T-helper 17 cell (primary cell): ENCODE data around the gene PDPK1. TPM values are rescaled to one million over a fixed set of nuclear protein-coding genes. Genes with fewer than 3 reads are reported as not detected.
A peak's percentile ranks its signal among the peaks of the same experiment; 100 is the strongest.

Source experiments
- ATAC-seq: fragments of 150-1000 bp; cut with Tn5 transposase; 2 replicates; pipeline ENCODE4 v1.10.0; 2021; ENCODE audit warnings: mild to moderate bottlenecking, moderate library complexity
- DNase-seq, 3 donors: peaks; one replicate each; pipeline versions ENCODE4 v3.0.0 to v3.0.0-alpha.2; 2020 to 2021
- H3K9me3 ChIP-seq: one replicate; pipeline ENCODE4 v1.7.0; 2013; ENCODE audit warnings: low read length, mild to moderate bottlenecking; ENCODE audit not compliant: control insufficient read depth, poor library complexity, severe bottlenecking
- H3K27ac Mint-ChIP-seq: one replicate; pipeline ENCODE4 v1.8.0; 2022; ENCODE audit warnings: mild to moderate bottlenecking, moderate library complexity, mixed read lengths
- H3K27me3 Mint-ChIP-seq: one replicate; pipeline ENCODE4 v1.8.0; 2022; ENCODE audit warnings: mixed read lengths
- H3K36me3 Mint-ChIP-seq: one replicate; pipeline ENCODE4 v1.8.0; 2022; ENCODE audit warnings: low read depth, mixed read lengths
- H3K4me1 Mint-ChIP-seq: one replicate; pipeline ENCODE4 v1.8.0; 2022; ENCODE audit warnings: mild to moderate bottlenecking, mixed read lengths
- H3K4me3 Mint-ChIP-seq: one replicate; pipeline ENCODE4 v1.8.0; 2022; ENCODE audit warnings: mild to moderate bottlenecking, moderate library complexity, mixed read lengths
- total RNA-seq, 4 donors: library from RNA in 2 of 4; stranded (reverse) in 2 of 4; gene quantifications; one replicate each; pipeline ENCODE4 v1.2.3 and lab custom pipeline; 2022 to 2026

Gene PDPK1
- total RNA-seq, result 10 to 100 TPM; 65.5 to 69.7 TPM
- total RNA-seq (lab: John Stamatoyannopoulos, UW), result 46.5 to 67.9 reads per million in 2 donors

GRCh38 chr16:2537451-2538379, at the start of gene PDPK1:
TSS of gene PDPK1 (plus strand) at chr16:2538021. CDS start at chr16:2538113, 92 bp downstream.
- H3K4me3 Mint-ChIP-seq, result peak within 1 kb of the TSS; percentile 87
- no peaks in the 10 kb centered on the region for H3K36me3 Mint-ChIP-seq
- peaks cover 30% of the 10 kb centered on the region for H3K4me1 Mint-ChIP-seq
- no peaks in the 10 kb centered on the region for H3K27me3 Mint-ChIP-seq
- H3K27ac Mint-ChIP-seq, result peak within 1 kb of the TSS; percentile 87
- H3K9me3 ChIP-seq, result no peaks in the 10 kb centered on the region
- peak; percentile 89 for ATAC-seq
- peak; percentile 91 to 96 (median 92) for DNase-seq

GRCh38 chr16:2489581-2489980, 48.2 kb upstream of the PDPK1 start:
- Mint-ChIP-seq H3K4me3 (no peak overlapping the region), H3K27me3 (no peaks in the 10 kb centered on the region), H3K36me3 (no peaks in the 10 kb centered on the region), H3K4me1 (peaks cover 15% of the 10 kb centered on the region), H3K27ac (no peak overlapping the region)
- ATAC-seq (no peak), DNase-seq (no peak)
- H3K9me3 ChIP-seq, result no peaks in the 10 kb centered on the region

GRCh38 chr16:2490190-2491105, 47.4 kb upstream of the PDPK1 start:
- no peaks in the 10 kb centered on the region for H3K9me3 ChIP-seq
- H3K36me3 Mint-ChIP-seq, result no peaks in the 10 kb centered on the region
- ATAC-seq (no peak), DNase-seq (no peak)
- H3K27me3 Mint-ChIP-seq, result no peaks in the 10 kb centered on the region
- H3K4me3 Mint-ChIP-seq, result no peak overlapping the region
- H3K27ac Mint-ChIP-seq, result no peak overlapping the region
- H3K4me1 Mint-ChIP-seq, result peaks cover 13% of the 10 kb centered on the region

- no peaks in the 10 kb centered on the region for H3K27me3 Mint-ChIP-seq
- H3K36me3 Mint-ChIP-seq, result no peaks in the 10 kb centered on the region
- no peaks in the 10 kb centered on the region for H3K9me3 ChIP-seq
- peaks cover 6% of the 10 kb centered on the region for H3K4me1 Mint-ChIP-seq
- H3K4me3 Mint-ChIP-seq, result no peak overlapping the region
- ATAC-seq (no peak), DNase-seq (no peak)
- H3K27ac Mint-ChIP-seq, result no peak overlapping the region
Measured at GRCh38 chr16:2492292-2492691, 45.5 kb upstream of the PDPK1 start.

GRCh38 chr16:2493605-2494004, 44.2 kb upstream of the PDPK1 start:
- ATAC-seq, result no peak
- Mint-ChIP-seq H3K27ac (no peak overlapping the region), H3K36me3 (peaks cover 2% of the 10 kb centered on the region), H3K4me1 (no peaks in the 10 kb centered on the region), H3K4me3 (no peak overlapping the region), H3K27me3 (no peaks in the 10 kb centered on the region)
- DNase-seq, result no peak
- no peaks in the 10 kb centered on the region for H3K9me3 ChIP-seq

GRCh38 chr16:2494616-2495015, 43.2 kb upstream of the PDPK1 start:
- ATAC-seq, result no peak
- no peaks in the 10 kb centered on the region for H3K4me1 Mint-ChIP-seq

GRCh38 chr16:2495041-2495440, 42.8 kb upstream of the PDPK1 start:
- Mint-ChIP-seq H3K36me3 (peaks cover 2% of the 10 kb centered on the region), H3K4me1 (no peaks in the 10 kb centered on the region), H3K4me3 (no peak overlapping the region), H3K27ac (no peak overlapping the region), H3K27me3 (no peaks in the 10 kb centered on the region)
- no peak for DNase-seq
- no peak for ATAC-seq
- H3K9me3 ChIP-seq, result no peaks in the 10 kb centered on the region

More at GRCh38 chr16:2494616-2495015, 43.2 kb upstream of the PDPK1 start:
- Mint-ChIP-seq H3K27me3 (no peaks in the 10 kb centered on the region), H3K27ac (no peak overlapping the region), H3K36me3 (peaks cover 2% of the 10 kb centered on the region), H3K4me3 (no peak overlapping the region)
- no peak for DNase-seq
- no peaks in the 10 kb centered on the region for H3K9me3 ChIP-seq

- Mint-ChIP-seq H3K4me1 (no peaks in the 10 kb centered on the region), H3K27ac (no peak overlapping the region), H3K4me3 (no peak overlapping the region), H3K36me3 (peaks cover 2% of the 10 kb centered on the region), H3K27me3 (no peaks in the 10 kb centered on the region)
- DNase-seq (no peak), ATAC-seq (no peak)
- H3K9me3 ChIP-seq, result no peaks in the 10 kb centered on the region
Measured at GRCh38 chr16:2496223-2497115, 41.4 kb upstream of the PDPK1 start.

GRCh38 chr16:2497116-2497630, 40.6 kb upstream of the PDPK1 start:
- Mint-ChIP-seq H3K36me3 (peaks cover 2% of the 10 kb centered on the region), H3K4me3 (no peak overlapping the region), H3K4me1 (no peaks in the 10 kb centered on the region), H3K27me3 (no peaks in the 10 kb centered on the region), H3K27ac (no peak overlapping the region)
- no peak for DNase-seq
- no peaks in the 10 kb centered on the region for H3K9me3 ChIP-seq
- ATAC-seq, result no peak

GRCh38 chr16:2497695-2498484, 39.9 kb upstream of the PDPK1 start:
- peaks cover 2% of the 10 kb centered on the region for H3K36me3 Mint-ChIP-seq
- H3K27me3 Mint-ChIP-seq, result no peaks in the 10 kb centered on the region
- H3K4me3 Mint-ChIP-seq, result no peak overlapping the region
- no peaks in the 10 kb centered on the region for H3K4me1 Mint-ChIP-seq
- H3K9me3 ChIP-seq, result no peaks in the 10 kb centered on the region
- DNase-seq, result no peak
- H3K27ac Mint-ChIP-seq, result no peak overlapping the region
- no peak for ATAC-seq

GRCh38 chr16:2498531-2499253, 39.1 kb upstream of the PDPK1 start:
- no peak for ATAC-seq
- no peak for DNase-seq
- Mint-ChIP-seq H3K4me3 (no peak overlapping the region), H3K27ac (no peak overlapping the region), H3K4me1 (no peaks in the 10 kb centered on the region), H3K36me3 (peaks cover 2% of the 10 kb centered on the region), H3K27me3 (no peaks in the 10 kb centered on the region)
- H3K9me3 ChIP-seq, result no peaks in the 10 kb centered on the region
